Stimulated activated CD8-positive, alpha-beta memory T cell treated with anti-CD3 and anti-CD28 coated beads, Interleukin-12 subunit alpha, Interleukin-12 subunit beta, amount 100 ng/mL, for 24 hours (primary cell): Measurements from ENCODE around the gene PHETA1.

Source experiments
- DNase-seq: peaks from one replicate; pipeline ENCODE4 v3.0.0-alpha.2; 2020; ENCODE audit errors: extremely low read depth

The PHETA1 gene

GRCh38 chr12:111322336-111323250 is 46.3 kb downstream of the PHETA1 start:
- DNase-seq, result no peak

- DNase-seq, result no peak
These were observed 47.6 kb downstream of the PHETA1 start for GRCh38 chr12:111321317-111321716.

- DNase-seq, result no peak
These were observed 48.4 kb downstream of the PHETA1 start for GRCh38 chr12:111320258-111321050.

DNA sequence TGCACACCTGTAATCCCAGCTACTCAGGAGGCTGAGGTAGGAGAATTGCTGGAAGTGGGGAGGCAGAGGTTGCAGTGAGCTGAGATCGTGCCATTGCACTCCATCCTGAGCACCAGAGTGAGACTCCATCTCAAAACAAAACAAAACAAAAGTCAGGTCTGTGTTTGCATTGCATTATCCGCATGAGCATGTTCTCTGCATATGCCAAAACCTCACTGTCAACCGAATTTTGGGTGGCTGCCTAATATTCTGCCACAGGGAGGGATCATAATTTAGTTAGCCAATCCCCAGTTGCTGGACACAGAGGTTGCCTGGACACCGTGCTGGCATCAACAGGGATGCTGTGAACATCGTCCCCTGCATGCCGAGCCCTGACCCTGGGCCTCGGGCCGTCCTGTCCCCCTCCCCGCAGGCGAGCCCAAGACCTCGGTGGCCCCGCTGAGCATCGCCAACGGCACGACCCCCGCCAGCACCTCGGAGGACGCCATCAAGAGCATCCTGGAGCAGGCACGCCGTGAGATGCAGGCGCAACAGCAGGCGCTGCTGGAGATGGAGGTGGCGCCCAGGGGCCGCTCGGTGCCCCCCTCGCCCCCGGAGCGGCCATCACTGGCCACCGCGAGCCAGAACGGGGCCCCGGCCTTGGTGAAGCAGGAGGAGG is 49.2 kb downstream of the PHETA1 start:
- DNase-seq, result no peak

DNA sequence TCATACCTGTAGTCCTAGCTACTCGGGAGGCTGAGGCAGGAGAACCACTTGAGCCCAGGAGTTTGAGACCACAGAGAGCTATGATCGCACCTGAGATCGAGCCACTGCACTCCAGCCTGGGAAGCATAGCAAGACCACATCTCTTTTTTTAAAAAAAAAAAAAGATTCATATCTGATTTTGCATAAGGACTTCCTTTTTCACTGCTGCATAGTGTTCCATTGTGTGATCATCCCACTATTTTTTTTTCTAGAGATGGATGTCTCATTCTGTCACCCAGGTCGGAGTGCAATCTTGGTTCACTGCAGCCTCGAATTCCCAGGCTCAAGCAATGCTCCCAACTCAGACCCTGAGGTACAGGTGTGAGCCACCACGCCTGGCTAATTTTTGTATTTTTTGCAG is 50.4 kb downstream of the PHETA1 start:
- no peak for DNase-seq

DNA sequence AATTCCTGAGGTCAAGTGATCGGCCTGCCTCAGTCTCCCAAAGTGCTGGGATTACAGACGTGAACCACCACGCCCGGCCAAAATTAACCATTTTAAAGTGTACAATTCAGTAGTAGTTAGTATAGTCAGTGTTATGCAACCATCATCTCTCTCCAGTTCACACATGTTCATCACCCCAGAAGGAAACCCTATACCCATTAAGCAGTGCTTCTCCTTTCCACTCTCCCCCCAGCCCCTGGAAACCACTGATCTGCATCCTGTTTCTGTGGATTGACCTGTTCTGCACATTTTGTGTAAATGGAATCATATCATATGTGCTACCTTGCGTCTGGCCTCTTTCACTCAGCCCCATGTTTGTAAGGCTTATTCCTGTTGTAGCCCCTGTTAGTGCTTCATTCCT is 52.2 kb downstream of the PHETA1 start:
- no peak for DNase-seq

- no peak for DNase-seq
These were observed 53.8 kb downstream of the PHETA1 start for GRCh38 chr12:111314953-111315539.

- peak; percentile 37 for DNase-seq
These were observed 55.0 kb downstream of the PHETA1 start for GRCh38 chr12:111313833-111314259.

DNA sequence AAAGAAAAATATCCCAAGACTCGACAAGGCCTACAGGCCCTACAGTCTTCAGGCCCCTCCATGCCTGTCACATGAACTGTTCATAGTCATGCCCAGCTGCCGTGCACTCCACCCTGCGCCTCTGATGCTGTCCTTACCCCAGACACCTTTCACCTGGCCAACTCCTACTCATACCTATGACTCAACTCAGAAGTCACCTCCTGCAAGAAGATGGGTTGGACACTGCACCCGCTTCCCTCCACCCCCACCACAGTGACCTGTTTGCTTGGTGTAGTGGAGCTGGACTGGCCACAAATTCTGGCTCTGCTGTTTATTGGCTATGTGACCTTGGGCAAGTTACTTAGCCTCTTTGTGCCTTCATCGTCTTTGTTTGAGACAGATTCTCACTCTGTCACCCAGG is 56.2 kb downstream of the PHETA1 start:
- DNase-seq, result no peak

- DNase-seq, result no peak
These were observed 56.9 kb downstream of the PHETA1 start for GRCh38 chr12:111312016-111312415.

DNA sequence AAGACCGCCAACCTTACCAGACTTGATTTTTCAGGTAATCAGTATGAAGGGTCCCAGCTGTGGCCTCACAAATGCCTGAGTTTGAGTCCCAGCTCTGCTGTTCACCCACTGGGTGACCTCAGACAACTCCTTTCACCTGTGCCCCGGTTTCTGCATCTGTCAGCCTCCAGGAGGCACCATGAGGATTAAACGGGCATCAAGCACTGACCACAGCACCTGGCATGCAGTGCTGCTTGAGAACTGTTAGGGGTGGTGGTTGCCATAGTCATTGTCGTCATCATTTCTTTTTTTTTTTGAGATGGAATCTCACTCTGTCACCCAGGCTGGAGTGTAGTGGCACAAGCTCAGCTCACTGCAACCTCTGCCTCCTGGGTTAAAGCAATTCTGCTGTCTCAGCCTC is 57.9 kb downstream of the PHETA1 start:
- DNase-seq, result no peak
